Activated naive CD4-positive, alpha-beta T cell treated with anti-CD3 and anti-CD28 coated beads, Interleukin-2, amount 10 ng/mL, durations not matched to agents 7 days and 5 days (primary cell): Measurements from ENCODE around the gene RHOH.
"Not testable (repeated sequence)": the region's sequence is repeated elsewhere in the genome, so short reads cannot be mapped to it uniquely, and the experiment has no call there.

Experiments
- CTCF ChIA-PET: fragments of 350-600 bp; sonication (Branson Sonifier 250); formaldehyde crosslinking; loops from one replicate; lab custom pipeline; 2021; ENCODE audit warnings: antibody characterized with exemption; lab: Charles Lee
- DNase-seq: peaks from one replicate; pipeline ENCODE4 v3.0.0-alpha.2; 2020
- H3K27ac Mint-ChIP-seq: one replicate; pipeline ENCODE4 v1.8.0; 2021; ENCODE audit warnings: mild to moderate bottlenecking, moderate library complexity, mixed read lengths
- H3K27me3 Mint-ChIP-seq: one replicate; pipeline ENCODE4 v1.8.0; 2021; ENCODE audit warnings: mild to moderate bottlenecking, mixed read lengths
- H3K36me3 Mint-ChIP-seq: one replicate; pipeline ENCODE4 v1.8.0; 2021; ENCODE audit warnings: mixed read lengths
- H3K4me1 Mint-ChIP-seq: one replicate; pipeline ENCODE4 v1.8.0; 2021; ENCODE audit warnings: mixed read lengths
- H3K4me3 Mint-ChIP-seq: one replicate; pipeline ENCODE4 v1.8.0; 2021; ENCODE audit warnings: mild to moderate bottlenecking, moderate library complexity, mixed read lengths
- H3K9me3 Mint-ChIP-seq: one replicate; pipeline ENCODE4 v1.8.0; 2021; ENCODE audit warnings: mixed read lengths

RHOH gene, protein sequence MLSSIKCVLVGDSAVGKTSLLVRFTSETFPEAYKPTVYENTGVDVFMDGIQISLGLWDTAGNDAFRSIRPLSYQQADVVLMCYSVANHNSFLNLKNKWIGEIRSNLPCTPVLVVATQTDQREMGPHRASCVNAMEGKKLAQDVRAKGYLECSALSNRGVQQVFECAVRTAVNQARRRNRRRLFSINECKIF

DNA sequence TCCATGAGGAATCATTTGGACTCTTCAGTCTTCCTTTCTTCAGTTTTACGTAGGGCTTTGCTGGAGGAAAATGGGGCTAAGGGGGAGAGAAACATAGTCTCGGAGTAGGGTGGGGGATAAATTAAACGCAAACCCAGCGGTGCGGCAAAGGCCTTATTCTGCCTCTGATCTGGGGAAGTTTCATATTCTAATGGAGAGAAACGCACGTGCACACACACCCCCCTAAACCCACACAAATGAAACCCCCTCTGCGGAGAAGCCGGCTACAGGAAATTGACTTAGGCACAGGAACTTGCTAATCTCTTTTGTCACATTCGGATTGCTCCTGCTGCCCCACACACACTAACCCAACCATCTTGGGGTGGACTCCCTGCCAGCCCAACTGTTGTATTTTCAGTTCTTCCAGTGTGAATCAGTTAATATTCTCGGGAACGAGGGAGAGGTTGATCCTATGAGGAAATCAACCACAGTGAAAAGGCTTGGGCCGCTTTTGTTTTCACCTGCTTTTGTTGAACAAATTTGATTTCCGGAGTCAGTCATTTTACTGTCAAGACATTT is at the start of gene RHOH:
Gene RHOH, plus strand, starts transcription at position 308 of the 558 bp plus-strand sequence. CDS start 46,356 bp downstream, outside the sequence.
- Mint-ChIP-seq H3K36me3 (peaks cover 63% of the 10 kb centered on the region), H3K27ac (peak within 1 kb of the TSS; percentile 96), H3K4me1 (peaks cover 46% of the 10 kb centered on the region), H3K4me3 (peak within 1 kb of the TSS; percentile 93), H3K9me3 (no peaks in the 10 kb centered on the region), H3K27me3 (peaks cover 4% of the 10 kb centered on the region)
- CTCF ChIA-PET, result interaction anchor here (0.6 to 1.7 kb wide), 8 partner anchors 8 to 141 kb away, joined by 3 to 5 read pairs (median 3); partner anchors contain the start of gene N4BP2
- peak; percentile 85 for DNase-seq

DNA sequence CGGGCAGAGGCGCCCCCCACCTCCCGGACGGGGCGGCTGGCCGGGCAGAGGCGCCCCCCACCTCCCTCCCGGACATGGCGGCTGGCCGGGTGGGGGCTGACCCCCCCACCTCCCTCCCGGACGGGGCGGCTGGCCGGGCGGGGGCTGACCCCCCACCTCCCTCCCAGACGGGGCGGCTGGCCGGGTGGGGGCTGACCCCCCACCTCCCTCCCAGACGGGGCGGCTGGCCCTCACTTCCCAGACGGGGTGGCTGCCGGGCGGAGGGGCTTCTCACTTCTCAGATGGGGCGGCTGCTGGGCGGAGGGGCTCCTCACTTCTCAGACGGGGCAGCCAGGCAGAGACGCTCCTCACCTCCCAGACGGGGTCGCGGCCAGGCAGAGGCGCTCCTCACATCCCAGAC is 49.3 kb upstream of the RHOH start:
- H3K27ac Mint-ChIP-seq, H3K27me3 Mint-ChIP-seq, DNase-seq, CTCF ChIA-PET, H3K9me3 Mint-ChIP-seq, H3K4me3 Mint-ChIP-seq: not testable (repeated sequence)
- Mint-ChIP-seq H3K4me1 (peaks cover 20% of the 10 kb centered on the region), H3K36me3 (peaks cover 64% of the 10 kb centered on the region)

DNA sequence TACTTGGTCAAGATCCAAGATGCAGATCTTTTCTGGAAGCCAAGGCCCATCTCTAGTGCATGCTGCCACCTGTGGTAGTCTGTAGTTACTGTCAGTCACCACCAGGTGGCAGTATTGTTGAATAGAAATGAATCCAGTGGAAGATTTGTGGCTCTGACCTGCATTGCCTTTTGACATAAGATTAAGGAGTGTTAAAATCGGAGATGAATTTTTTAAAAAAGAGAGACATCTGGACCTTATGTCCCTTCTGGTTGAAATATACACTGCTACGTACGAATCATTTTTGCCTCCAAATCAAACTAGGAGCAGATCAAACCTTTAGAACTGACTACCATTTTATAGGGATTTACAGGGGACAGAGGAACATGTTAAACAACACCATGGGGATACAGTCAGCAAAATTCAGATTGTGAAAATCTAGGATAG is 46.9 kb upstream of the RHOH start:
- Mint-ChIP-seq H3K36me3 (peaks cover 59% of the 10 kb centered on the region), H3K27me3 (no peaks in the 10 kb centered on the region), H3K9me3 (peaks cover 10% of the 10 kb centered on the region), H3K27ac (peak overlapping the region; percentile 68), H3K4me1 (peaks cover 36% of the 10 kb centered on the region), H3K4me3 (no peak overlapping the region)
- CTCF ChIA-PET, result interaction anchor here (0.6 to 1.6 kb wide), 9 partner anchors 55 to 349 kb away, joined by 3 to 5 read pairs (median 3); no protein-coding TSS in a partner anchor
- peak; percentile 81 for DNase-seq

DNA sequence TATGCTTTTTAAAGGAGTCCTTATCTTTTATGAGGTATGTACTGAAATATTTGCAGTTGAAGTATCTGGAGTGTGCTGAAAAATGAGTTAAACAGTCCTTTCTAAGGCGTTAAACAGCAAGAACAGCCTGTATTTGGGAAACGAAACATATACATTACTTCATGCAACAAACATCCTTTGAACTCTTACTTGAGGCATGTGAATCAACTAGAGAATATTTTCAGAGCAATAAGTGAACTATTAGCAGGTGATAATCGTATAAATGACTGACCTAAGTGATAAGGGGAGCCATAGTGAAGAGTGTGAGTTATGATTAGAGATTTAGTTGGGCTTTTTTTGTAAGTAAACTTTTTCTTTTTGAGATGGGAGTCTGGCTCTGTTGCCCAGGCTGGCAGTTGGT is 45.9 kb upstream of the RHOH start:
- Mint-ChIP-seq H3K27me3 (no peaks in the 10 kb centered on the region), H3K4me3 (no peak overlapping the region), H3K27ac (no peak overlapping the region), H3K36me3 (peaks cover 52% of the 10 kb centered on the region), H3K9me3 (peaks cover 10% of the 10 kb centered on the region), H3K4me1 (peaks cover 36% of the 10 kb centered on the region)
- CTCF ChIA-PET, result interaction anchor here (0.9 to 1.9 kb wide), 5 partner anchors 32 to 180 kb away, joined by 3 to 11 read pairs (median 8); no protein-coding TSS in a partner anchor
- no peak for DNase-seq

DNA sequence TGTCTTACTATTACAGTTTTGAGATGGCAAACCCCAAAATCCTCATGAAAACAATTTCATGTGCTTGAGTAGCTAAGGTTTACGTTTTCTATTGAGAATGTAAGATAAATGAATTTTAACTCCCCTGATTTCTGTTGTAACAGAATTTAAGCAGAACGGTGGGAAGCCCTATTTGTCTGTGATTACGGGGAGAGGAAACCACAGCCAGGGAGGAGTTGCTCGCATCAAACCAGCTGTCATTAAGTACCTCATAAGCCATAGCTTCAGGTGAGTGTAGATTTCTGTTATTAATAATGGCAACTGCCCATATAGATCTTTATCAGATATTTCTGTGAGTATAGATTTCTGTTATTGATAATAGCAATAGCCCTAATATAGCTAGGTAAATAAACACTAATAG is 44.2 kb upstream of the RHOH start:
- DNase-seq, result peak; percentile 31
- peak overlapping the region; percentile 24 for H3K27ac Mint-ChIP-seq
- peaks cover 50% of the 10 kb centered on the region for H3K36me3 Mint-ChIP-seq
- H3K9me3 Mint-ChIP-seq, result peaks cover 10% of the 10 kb centered on the region
- H3K4me3 Mint-ChIP-seq, result no peak overlapping the region
- no peaks in the 10 kb centered on the region for H3K27me3 Mint-ChIP-seq
- CTCF ChIA-PET, result interaction anchor here (0.6 to 2.1 kb wide), 9 partner anchors 9 to 567 kb away, joined by 3 to 20 read pairs (median 3); no protein-coding TSS in a partner anchor
- peaks cover 36% of the 10 kb centered on the region for H3K4me1 Mint-ChIP-seq

DNA sequence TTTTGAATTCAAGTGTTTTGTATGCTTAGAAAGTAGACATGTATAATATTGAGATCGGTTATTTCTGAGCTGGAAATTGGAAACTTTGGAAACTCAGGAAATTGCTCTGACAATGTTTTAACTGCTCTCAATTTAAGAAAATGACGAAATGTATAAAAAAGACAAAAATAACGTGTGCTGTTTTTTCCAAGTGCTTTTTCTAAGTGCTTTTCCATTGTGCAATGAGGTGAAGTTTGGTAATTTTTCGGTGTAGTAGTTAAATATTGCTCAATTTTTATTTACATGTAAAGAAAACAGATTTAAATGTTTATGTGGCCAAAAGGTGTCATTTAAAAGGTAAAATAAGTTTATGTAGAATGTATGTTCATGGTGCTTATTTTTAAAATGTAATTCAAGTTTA is 39.4 kb upstream of the RHOH start:
- CTCF ChIA-PET, result no interaction called here
- no peak for DNase-seq

DNA sequence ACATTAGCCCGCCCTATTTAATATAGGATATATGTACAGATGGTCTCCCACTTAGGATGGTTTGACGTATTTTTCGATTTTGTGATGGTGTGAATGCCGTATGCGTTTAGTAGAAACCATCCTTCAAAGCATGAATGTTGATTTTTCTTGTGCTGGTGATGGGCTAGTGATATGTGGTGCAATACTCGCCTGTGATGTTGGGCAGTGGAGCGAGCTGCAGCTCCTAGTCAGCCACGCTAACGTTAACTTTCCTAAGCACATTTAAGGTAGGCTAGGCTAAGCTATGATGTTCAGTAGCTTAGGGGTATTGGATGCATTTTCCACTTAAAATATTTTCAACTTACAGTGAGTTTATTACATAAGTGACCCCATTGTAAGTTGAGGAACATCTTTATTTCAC is 36.6 kb upstream of the RHOH start:
- Mint-ChIP-seq H3K27ac (peak overlapping the region; percentile 53), H3K36me3 (peaks cover 53% of the 10 kb centered on the region), H3K4me3 (no peak overlapping the region), H3K9me3 (no peaks in the 10 kb centered on the region), H3K27me3 (no peaks in the 10 kb centered on the region), H3K4me1 (no peaks in the 10 kb centered on the region)
- no peak for DNase-seq
- CTCF ChIA-PET, result no interaction called here

More for the DNA sequence above, 39.4 kb upstream of the RHOH start:
- H3K9me3 Mint-ChIP-seq, result no peaks in the 10 kb centered on the region
- H3K4me1 Mint-ChIP-seq, result peaks cover 16% of the 10 kb centered on the region
- H3K36me3 Mint-ChIP-seq, result peaks cover 50% of the 10 kb centered on the region
- no peaks in the 10 kb centered on the region for H3K27me3 Mint-ChIP-seq
- no peak overlapping the region for H3K27ac Mint-ChIP-seq
- H3K4me3 Mint-ChIP-seq, result no peak overlapping the region

DNA sequence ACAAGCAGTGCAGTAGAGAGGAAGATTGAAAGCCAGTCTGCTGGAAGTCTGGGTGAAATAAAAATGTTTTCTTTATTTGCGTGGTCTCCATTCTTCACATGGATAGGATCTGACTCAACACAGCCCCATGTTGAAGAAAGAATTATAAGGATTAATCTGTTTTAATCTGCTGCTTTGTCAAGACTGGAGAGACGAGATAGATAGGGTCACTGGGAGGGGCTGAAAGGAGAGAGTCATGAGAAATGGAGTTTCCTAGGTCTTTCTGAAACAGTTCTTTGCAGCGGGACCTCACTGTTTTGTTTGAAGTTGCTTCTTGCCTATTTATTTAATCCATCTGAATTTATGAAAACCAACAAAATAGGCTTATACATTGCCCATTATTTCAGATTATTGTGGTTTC is 32.4 kb upstream of the RHOH start:
- Mint-ChIP-seq H3K27me3 (no peaks in the 10 kb centered on the region), H3K4me1 (peaks cover 4% of the 10 kb centered on the region), H3K36me3 (peaks cover 61% of the 10 kb centered on the region), H3K9me3 (peaks cover 6% of the 10 kb centered on the region), H3K27ac (no peak overlapping the region), H3K4me3 (no peak overlapping the region)
- CTCF ChIA-PET, result interaction anchor here (0.9 kb wide), 1 partner anchor 9 kb away, joined by 6 read pairs; no protein-coding TSS in a partner anchor
- no peak for DNase-seq

DNA sequence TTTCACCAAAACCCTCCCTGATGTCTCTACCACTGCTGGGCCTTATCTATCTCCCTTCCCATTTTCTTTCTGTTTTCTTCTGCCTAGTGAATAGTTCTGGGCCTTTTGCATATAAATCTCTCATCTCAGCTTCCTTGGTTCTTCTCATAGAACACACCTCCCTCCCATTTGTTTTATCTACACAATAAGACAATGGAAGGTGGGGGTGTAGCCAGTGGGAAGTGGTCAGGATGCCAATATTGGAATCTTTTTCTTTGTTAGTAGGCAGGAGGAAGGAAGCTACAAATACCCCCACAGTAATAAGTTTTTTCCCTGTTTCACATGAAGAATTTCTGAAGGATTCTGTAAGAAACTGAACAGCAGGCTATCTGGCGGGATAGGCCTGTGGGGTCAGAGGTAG is 30.9 kb upstream of the RHOH start:
- Mint-ChIP-seq H3K4me1 (peaks cover 8% of the 10 kb centered on the region), H3K4me3 (no peak overlapping the region), H3K36me3 (peaks cover 53% of the 10 kb centered on the region), H3K27me3 (no peaks in the 10 kb centered on the region), H3K9me3 (peaks cover 10% of the 10 kb centered on the region), H3K27ac (no peak overlapping the region)
- no peak for DNase-seq
- CTCF ChIA-PET, result no interaction called here

DNA sequence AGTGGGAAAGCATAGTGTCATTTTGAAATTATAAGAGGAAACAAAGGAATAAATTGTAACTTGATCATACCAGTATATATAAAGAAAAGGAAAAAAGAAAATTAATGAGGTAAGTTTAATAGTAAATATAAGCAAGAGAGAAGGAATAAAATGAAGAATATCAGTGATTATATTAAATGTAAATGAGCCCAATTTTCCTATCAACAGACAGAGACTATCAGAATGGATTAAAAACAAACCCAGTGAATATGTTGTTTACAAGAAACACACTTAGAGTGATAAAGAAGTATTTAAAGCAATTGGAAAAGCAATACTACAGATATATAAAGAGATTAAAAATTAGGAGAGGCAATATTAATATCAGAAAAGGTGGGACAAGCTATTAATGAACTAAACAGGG is 28.8 kb upstream of the RHOH start:
- Mint-ChIP-seq H3K36me3 (peaks cover 40% of the 10 kb centered on the region), H3K27ac (no peak overlapping the region), H3K27me3 (no peaks in the 10 kb centered on the region), H3K4me1 (peaks cover 18% of the 10 kb centered on the region), H3K4me3 (no peak overlapping the region), H3K9me3 (peaks cover 10% of the 10 kb centered on the region)
- DNase-seq, result no peak
- CTCF ChIA-PET, result no interaction called here

DNA sequence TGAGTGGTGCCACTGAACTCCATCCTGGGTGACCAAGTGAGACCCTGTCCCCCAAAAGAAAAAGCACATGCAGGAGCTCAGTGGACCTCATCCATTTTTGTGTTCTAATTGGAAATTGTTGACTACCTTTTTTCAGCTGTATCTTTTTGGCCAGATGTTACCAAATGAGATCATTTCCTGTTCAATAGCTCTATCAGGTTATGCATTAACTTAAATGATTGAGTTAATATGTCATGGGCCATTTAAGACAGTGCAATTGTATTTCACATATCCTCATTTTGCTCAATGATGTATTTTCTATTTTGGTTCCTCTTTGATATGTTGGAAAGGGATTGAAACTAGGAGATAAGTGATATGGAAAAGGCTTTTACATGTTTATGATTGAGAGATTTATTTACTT is 26.2 kb upstream of the RHOH start:
- CTCF ChIA-PET, result no interaction called here

DNA sequence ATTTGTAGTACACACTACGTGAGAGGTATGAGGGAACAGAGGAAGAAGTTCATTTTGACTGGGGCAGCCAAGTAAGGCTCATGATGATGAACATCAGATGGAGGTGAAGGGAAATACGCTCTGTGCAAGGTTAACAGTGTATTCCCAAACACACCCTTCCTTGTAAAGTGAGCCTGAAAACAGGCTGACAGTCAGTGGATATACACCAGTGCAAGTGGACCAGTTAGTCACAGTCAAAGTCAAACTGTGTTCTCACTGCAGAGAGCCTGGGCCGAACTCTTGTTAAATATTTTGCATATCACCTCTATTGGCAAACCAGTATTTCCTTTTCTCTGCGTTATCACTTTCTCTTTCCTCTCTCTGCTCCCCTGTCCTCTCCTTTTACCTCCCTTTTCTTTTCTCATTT is 23.4 kb upstream of the RHOH start:
- peak overlapping the region; percentile 84 for H3K27ac Mint-ChIP-seq
- H3K9me3 Mint-ChIP-seq, result peaks cover 5% of the 10 kb centered on the region
- peaks cover 9% of the 10 kb centered on the region for H3K27me3 Mint-ChIP-seq
- DNase-seq, result no peak
- H3K4me1 Mint-ChIP-seq, result peaks cover 35% of the 10 kb centered on the region
- H3K36me3 Mint-ChIP-seq, result peaks cover 12% of the 10 kb centered on the region
- H3K4me3 Mint-ChIP-seq, result peak overlapping the region; percentile 32
- CTCF ChIA-PET, result no interaction called here

More for the DNA sequence above, 26.2 kb upstream of the RHOH start:
- H3K4me1 Mint-ChIP-seq, result peaks cover 37% of the 10 kb centered on the region
- no peak overlapping the region for H3K27ac Mint-ChIP-seq
- H3K9me3 Mint-ChIP-seq, result peaks cover 10% of the 10 kb centered on the region
- H3K36me3 Mint-ChIP-seq, result peaks cover 29% of the 10 kb centered on the region
- H3K27me3 Mint-ChIP-seq, result no peaks in the 10 kb centered on the region
- DNase-seq, result no peak
- H3K4me3 Mint-ChIP-seq, result no peak overlapping the region

DNA sequence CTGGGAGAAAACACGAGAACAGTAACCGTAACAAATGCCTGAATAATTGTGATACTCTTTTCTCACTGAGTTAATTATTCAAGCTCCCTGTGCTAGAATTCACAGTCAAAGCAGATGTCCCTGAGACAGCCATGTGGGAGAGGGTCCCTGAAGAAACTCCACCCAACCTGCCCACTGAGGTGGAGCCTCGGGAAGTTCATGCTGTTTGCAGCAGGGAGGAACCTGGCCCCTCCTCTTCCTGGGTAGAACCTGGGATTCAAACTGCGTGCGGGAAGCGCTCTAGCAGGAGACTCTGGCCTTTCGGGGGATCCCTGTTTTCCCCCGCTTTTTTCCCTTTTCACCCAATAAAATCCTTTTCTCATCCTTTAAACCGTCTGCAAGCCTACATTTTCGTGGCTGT is 20.2 kb upstream of the RHOH start:
- Mint-ChIP-seq H3K4me3 (no peak overlapping the region), H3K9me3 (no peaks in the 10 kb centered on the region), H3K27ac (no peak overlapping the region), H3K27me3 (peaks cover 9% of the 10 kb centered on the region), H3K36me3 (peaks cover 3% of the 10 kb centered on the region), H3K4me1 (peaks cover 42% of the 10 kb centered on the region)
- DNase-seq, result no peak
- CTCF ChIA-PET, result no interaction called here

DNA sequence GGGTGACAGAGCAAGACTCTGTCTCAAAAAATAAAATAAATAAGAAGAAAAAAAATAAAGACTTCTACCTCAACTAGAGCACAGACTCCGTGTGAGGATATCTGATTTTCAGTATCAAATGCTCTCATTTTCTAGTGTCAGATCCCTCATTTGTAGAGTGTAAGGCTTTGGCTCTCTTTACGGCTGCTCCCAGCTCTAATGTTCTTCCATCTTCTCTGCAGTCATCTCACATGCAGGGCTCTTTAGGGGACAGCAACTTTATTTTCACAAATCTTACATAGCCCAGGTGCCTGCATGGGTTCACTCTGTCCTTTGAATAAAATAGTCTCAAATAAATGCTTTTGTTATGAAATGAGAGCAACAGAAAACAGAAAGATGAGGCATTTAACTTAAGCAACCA is 19.2 kb upstream of the RHOH start:
- CTCF ChIA-PET, result no interaction called here
- no peaks in the 10 kb centered on the region for H3K9me3 Mint-ChIP-seq
- peaks cover 42% of the 10 kb centered on the region for H3K4me1 Mint-ChIP-seq
- H3K27ac Mint-ChIP-seq, result no peak overlapping the region
- H3K36me3 Mint-ChIP-seq, result peaks cover 3% of the 10 kb centered on the region
- peaks cover 9% of the 10 kb centered on the region for H3K27me3 Mint-ChIP-seq
- no peak for DNase-seq
- H3K4me3 Mint-ChIP-seq, result no peak overlapping the region

DNA sequence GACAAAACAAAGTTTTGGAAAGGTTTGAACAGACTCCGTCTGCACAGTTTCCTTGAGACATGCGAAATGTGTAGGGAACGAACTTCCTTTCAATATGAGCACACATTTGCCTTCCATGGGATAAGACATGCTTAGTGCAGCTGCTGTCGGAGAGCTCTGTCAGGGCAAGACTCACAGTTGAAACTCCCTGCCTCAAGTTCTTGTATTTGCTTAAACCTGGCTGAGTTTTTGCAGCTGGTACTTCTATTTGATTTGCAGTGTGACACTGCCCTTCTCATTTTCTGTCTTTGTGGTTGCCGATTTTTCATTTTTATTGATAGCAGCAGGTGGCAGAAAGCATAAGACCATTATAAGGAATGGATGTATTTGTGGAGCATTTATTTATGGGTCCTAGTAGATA is 18.2 kb upstream of the RHOH start:
- peaks cover 35% of the 10 kb centered on the region for H3K4me1 Mint-ChIP-seq
- H3K27ac Mint-ChIP-seq, result no peak overlapping the region
- DNase-seq, result no peak
- H3K4me3 Mint-ChIP-seq, result no peak overlapping the region
- peaks cover 9% of the 10 kb centered on the region for H3K27me3 Mint-ChIP-seq
- H3K36me3 Mint-ChIP-seq, result peaks cover under 1% of the 10 kb centered on the region
- CTCF ChIA-PET, result no interaction called here
- no peaks in the 10 kb centered on the region for H3K9me3 Mint-ChIP-seq
